Activated gamma-delta T cell (primary cell): Measurements from ENCODE around the gene TRIM8.
"Not testable (repeated sequence)": the region's sequence is repeated elsewhere in the genome, so short reads cannot be mapped to it uniquely, and the experiment has no call there.

Source experiments
- DNase-seq: peaks from one replicate; lab custom pipeline; 2025; lab: John Stamatoyannopoulos, UW

TRIM8 gene

DNA sequence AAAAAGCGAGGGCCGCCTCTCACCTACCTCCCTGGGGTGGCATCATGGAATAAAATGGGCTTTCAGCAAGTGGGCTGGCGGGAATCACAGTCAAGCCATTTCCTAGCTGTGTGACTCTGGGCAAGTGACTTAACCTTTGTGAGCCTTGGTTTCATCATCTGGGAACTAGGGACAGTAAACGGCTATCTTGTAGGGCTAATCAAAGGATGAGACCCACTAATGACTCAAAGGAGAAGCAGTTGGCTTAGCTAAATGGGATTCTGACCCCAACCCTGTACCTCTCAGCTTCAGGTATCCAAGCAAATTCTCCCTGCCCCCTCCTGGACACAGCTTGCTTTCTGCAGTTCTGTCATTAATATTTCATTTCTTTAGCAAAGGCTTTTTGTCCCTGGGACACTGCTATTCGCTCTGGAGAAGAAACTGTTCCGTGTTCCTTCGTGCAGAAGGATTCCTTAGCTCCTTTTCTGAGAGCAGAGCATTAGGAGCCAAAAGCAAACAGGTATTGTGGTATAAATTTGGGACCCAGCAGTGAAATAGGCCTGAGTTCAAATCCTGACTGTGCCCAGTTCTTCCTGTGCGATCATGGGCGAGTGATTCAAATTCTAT lies 25.9 kb downstream of the TRIM8 start:
- no peak for DNase-seq

- no peak for DNase-seq
Observed at GRCh38 chr10:102670871-102671434, 26.7 kb downstream of the TRIM8 start.

DNA sequence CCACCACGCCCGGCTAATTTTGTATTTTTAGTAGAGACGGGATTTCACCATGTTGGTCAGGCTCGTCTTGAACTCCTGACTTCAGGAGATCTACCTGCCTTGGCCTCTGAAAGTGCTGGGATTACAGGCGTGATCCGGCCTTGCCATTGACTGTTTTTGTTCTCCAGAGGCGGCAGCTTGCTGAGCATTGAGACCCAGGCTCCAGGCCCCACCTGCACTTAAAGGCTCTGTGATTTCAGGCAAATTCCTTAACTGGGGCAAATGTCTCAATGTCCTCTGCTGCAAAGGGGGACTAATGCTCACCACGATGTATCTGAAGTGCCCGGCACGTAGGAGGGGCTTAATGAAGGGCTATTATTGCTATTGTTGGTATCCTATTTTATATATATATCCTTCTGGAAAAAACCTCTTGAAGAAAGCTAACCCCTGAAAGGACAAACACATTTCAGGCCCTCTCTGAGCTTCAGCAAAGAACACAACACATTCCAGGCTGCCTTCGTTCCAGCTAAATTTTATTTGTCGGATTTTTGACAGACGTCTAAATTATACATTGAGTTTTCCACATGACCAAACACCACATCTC lies 29.0 kb downstream of the TRIM8 start:
- DNase-seq, result no peak

DNA sequence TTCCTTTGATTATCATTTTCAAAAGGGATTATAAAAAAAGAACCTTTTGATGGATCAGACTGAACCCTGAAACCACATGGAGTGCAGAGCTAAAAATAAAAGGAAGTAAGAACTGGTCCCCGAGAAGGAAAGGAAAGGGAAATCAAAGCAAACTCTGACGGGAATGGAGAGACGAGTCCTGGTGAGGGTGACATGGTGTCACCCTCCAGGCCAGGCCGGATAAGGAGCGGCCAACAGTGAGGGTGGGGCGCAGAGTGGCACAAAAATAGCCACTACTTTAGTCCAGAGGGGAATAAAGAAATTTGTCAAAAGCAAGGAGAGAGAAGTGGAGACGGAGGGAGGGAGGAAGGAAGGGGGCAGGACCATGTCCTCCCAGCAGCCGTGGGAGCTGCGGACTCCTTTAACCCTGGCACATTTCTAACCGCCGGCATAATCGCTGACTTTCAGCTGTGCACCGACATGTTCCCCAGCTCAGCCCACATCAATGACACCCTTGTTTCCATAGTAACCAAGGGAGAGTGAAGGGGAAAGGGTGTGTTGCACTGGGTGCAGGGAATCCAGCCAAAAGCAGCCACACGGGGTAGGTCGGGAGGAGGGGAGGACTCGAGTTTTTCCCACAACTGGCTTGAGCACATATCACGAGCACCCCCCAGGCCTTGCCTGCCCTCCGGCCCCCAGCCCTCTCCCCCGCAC lies 29.7 kb downstream of the TRIM8 start:
- no peak for DNase-seq

GRCh38 chr10:102674566-102674965 lies 30.3 kb downstream of the TRIM8 start:
- no peak for DNase-seq

DNA sequence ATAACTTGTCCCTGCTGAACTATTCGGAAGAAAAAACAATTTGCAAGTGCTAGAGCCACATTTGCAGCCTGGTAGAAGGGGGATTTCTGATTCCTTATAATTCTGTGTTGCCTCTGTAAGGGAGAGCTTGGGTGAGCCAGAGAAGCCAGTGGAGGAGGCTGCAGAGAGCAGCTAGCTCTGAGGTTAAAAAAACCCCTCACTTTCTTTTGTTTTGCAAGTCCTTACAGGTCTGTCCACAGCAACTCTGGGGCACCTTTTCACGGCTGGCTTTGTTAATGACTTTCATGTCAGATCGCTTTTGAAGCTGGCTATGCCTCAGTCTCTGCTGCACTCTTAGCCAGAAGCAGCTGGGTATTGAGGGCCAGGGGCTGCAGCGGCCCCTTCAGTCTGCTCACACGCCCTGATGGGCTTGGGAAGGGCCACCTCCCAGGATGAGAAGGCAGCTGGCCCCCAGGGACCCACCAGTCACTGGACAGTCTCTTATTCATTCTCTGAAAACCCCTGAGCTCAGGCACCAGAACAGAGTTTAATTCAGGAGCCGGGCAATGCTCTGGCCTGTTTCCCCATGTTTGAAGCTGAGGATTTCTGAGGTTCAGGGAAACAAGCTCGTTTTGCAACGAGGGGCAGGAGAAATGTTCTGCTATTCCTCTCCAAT lies 30.9 kb downstream of the TRIM8 start:
- DNase-seq, result no peak

DNA sequence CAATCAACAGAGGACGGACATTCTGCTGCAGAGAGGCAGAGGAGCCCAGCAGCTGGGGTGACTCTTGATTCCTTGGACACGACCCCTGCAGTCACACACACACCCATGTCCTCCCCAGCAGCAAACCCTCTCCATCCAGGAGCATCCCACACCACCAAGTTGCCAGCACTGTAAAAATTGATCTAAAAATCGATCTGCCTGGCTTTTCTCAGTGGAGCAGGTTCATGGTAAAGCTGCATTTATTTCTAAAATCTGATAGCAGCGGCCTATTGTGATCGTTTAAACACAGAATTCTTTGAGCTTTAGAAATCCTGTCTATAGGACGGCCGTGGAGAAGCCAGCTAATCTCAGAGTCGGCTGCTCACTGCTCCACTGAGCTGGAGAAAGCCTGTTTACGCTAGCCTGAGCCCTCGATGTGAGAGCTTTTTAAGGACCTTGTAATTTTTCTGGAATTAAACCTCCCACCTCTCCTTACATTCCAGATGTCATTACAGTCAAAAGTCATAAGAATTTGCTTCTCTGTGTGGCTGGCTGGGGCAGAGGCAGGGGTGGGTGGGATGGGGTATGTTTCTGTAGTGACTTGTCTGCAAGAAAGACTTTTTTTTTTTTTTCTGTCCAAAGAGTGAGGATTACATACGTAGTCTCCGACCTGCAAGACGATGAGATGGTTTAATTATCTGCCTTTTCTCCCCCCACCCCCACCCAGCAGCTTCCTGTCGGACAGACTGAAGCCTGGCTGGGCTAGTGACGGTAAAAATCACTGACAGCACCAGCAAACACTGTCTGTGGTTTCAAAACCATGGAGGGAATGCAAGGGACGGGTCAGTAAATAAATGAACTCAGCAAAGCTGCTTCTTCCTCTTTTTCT lies 31.6 kb downstream of the TRIM8 start:
- no peak for DNase-seq

DNA sequence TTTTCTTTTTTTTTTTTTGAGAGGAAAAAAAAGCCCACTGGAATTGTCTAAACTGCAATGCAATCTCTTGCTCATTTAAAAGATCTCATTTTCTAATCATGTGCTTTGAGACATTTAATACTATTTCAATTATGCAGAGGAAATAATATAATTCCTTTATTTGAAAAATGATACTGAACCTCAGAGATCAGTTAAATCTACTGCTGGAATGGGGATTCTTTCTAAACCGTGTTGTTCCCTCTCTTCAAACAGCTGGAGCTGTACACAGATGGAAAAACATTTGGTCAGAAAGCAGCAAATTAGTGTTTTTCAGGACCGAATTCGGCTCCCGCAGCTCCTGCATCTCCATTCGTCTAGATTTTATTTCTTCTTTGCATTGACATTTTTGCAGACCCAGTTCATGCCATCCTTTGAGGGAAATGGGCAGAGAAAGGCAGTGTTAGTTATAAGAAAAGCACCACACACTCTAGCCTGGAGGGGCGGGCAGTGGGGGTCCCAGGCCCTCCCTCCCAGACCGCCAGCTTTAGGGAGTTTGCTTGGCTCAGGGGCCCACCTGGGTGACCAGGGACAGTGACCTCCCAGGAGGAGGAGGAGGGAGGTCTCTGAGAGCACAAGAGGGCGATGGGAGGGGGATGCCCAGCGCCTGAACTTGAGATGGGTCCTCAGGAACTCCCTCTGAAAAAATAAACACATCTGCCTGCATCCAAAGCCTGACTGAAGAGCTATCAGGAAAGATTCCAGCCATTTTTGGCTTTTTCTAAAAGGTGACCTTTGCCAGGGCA lies 32.4 kb downstream of the TRIM8 start:
- no peak for DNase-seq

GRCh38 chr10:102677331-102678067 lies 33.2 kb downstream of the TRIM8 start:
- no peak for DNase-seq

DNA sequence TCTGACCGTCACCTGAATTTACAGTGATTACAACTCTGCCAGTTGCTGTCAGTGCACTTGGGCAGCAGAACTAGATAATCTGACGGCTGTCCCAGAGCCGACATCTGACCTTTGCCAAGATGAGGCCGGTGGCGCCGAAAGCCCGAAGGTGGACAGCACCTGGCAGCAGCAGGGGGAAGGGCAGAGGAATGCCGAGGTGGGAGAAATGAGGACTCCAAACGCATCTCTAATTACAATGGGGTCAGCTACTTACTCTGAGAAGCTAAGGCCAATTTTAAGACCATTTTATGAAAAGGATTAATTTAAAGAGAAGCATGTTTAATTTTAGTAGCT lies 33.8 kb downstream of the TRIM8 start:
- DNase-seq, result no peak

GRCh38 chr10:102678842-102679289 lies 34.6 kb downstream of the TRIM8 start:
- no peak for DNase-seq

GRCh38 chr10:102679596-102679995 lies 35.3 kb downstream of the TRIM8 start:
- DNase-seq, result no peak

GRCh38 chr10:102681696-102682095 lies 37.4 kb downstream of the TRIM8 start:
- no peak for DNase-seq

DNA sequence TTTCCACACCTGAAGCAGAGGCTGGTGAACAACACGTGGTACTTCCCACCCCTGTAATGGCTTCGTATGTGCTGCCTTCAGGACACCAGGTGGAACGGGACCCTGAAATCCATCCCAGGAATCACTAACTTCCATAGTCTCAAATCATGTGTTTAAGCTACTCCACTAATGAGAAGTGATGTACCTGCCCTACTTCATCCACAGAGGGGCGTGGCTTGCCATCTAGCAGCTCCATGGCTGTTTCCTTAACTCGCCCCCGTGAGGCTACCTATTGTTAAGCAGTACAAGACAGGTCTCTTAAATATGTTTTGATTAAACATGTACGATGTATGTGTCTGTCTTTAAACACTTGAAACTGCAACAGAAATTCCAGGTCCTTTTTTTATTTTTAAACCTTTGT lies 38.1 kb downstream of the TRIM8 start:
- no peak for DNase-seq

DNA sequence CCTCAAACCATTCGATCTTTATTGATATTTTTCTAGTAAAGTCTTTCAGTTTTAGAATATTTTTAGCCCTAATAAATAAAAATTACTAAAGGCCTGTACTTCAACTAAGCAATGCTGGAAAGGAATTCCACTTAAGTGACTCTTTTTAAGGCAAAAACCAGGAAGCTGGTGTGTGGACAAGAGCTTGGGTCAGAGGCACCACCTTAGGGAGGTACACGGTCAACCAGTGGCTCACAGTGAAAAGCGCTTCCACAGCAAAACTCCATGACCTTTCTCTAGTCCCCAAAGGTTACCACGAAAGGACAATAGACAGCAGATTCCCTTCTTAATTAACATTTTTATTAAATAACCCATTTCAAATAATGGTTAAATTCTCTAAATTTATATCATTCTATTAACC lies 38.7 kb downstream of the TRIM8 start:
- no peak for DNase-seq

- DNase-seq, result no peak
Observed at GRCh38 chr10:102683736-102684135, 39.5 kb downstream of the TRIM8 start.

DNA sequence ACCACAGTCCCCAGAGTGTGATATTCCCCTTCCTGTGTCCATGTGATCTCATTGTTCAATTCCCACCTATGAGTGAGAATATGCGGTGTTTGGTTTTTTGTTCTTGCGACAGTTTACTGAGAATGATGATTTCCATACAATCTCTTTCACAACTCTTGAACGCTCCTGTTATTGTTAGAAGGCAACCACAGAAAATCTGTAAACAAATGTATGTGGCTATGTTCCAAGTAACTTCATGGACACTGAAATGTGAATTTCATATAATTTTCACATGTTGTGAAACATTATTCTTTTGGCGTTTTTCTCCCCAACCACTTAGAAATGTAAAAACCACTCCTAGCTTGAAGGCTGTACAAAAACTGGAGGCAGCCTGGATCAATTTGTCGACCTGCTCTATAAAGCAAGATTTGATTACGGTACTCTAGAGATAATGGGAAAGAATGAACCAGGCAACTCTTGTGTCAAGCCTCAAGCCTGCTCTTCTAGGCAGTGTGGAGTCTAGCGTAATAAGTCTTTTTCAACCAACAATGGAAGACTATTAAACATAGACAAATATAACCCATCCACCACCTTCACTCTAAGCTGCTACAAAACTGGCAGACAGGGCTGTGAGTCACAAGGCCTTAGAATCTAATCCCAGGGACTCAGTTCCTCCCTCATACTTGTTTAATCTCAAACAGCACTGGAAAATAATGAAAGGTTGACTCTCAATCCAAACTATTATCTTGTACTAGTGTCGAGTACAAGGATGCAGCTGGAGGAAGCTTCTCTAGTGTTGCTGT lies 47.2 kb downstream of the TRIM8 start:
- DNase-seq, result no peak

DNA sequence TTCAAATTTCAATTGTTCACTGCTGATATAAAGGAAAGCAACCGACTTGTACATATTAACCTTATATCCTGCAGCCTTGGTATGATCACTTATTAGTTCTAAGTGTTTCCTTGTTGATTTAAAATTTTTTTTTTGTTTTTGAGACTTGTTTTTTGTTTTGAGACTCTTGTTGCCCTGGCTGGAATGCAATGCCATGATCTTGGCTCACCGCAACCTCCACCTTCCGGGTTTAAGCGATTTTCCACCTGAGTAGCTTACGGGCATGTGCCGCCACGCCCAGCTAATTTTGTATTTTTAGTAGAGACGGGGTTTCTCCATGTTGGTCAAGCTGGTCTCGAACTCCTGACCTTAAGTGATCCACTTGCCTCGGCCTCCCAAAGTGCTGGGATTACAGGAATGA lies 51.1 kb downstream of the TRIM8 start:
- not testable (repeated sequence) for DNase-seq

- DNase-seq, result no peak
Observed at GRCh38 chr10:102696736-102697135, 52.5 kb downstream of the TRIM8 start.
